Immature natural killer cell (primary cell): Measurements from ENCODE around the gene IRAK2. TPM values are rescaled to one million over a fixed set of nuclear protein-coding genes. Genes with fewer than 3 reads are reported as not detected.
A peak's percentile ranks its signal among the peaks of the same experiment; 100 is the strongest.
"Not testable (repeated sequence)": the region's sequence is repeated elsewhere in the genome, so short reads cannot be mapped to it uniquely, and the experiment has no call there.

Experiments
- DNase-seq, 3 donors: peaks; one replicate each; pipeline ENCODE4 v3.0.0; 2022; ENCODE audit warnings: mixed read lengths in 1 of 3
- H3K27ac Mint-ChIP-seq, 6 donors: one replicate each; pipeline ENCODE4 v1.8.0; 2020; ENCODE audit warnings: mixed read lengths in 6 of 6, mild to moderate bottlenecking in 5 of 6, inconsistent platforms in 4 of 6, moderate library complexity in 3 of 6
- H3K27me3 Mint-ChIP-seq, 3 donors: one replicate each; pipeline ENCODE4 v1.8.0; 2020 to 2021; ENCODE audit warnings: low read depth in 3 of 3, mild to moderate bottlenecking in 3 of 3, mixed read lengths in 3 of 3, moderate library complexity in 3 of 3, inconsistent platforms in 1 of 3
- H3K36me3 Mint-ChIP-seq, 3 donors: one replicate each; pipeline ENCODE4 v1.8.0; 2020; ENCODE audit warnings: mixed read lengths in 3 of 3, inconsistent platforms in 2 of 3, mild to moderate bottlenecking in 2 of 3
- H3K4me1 Mint-ChIP-seq, 2 donors: one replicate each; pipeline ENCODE4 v1.8.0; 2020; ENCODE audit warnings: inconsistent platforms in 2 of 2, mild to moderate bottlenecking in 2 of 2, mixed read lengths in 2 of 2, moderate library complexity in 1 of 2
- H3K4me3 Mint-ChIP-seq, 5 donors: one replicate each; pipeline ENCODE4 v1.8.0; 2020; ENCODE audit warnings: mild to moderate bottlenecking in 5 of 5, mixed read lengths in 5 of 5, inconsistent platforms in 3 of 5, moderate library complexity in 3 of 5
- H3K9me3 Mint-ChIP-seq, 6 donors: one replicate each; pipeline ENCODE4 v1.8.0; 2020; ENCODE audit warnings: mild to moderate bottlenecking in 6 of 6, mixed read lengths in 6 of 6, inconsistent platforms in 4 of 6, moderate library complexity in 3 of 6
- polyA plus RNA-seq, 3 donors: library from polyadenylated mRNA; unstranded; fragments of 300-500 nt; fragmentation: Illumina TruSeq; gene quantifications; one replicate each; pipeline ENCODE4 v1.2.3, GENCODE V29; 2021

Gene IRAK2
- polyA plus RNA-seq, 3 donors from 2014 or later = 14.5 to 37.5 (median 37.1) TPM

- Mint-ChIP-seq H3K4me1 (peaks cover 64 to 88% of the 10 kb centered on the region in 2 donors), H3K36me3 (peaks cover 16 to 57% (median 33%) of the 10 kb centered on the region in 3 donors)
Measured at GRCh38 chr3:10265833-10266232, 101.1 kb downstream of the IRAK2 start.

GRCh38 chr3:10266936-10267335 lies 102.2 kb downstream of the IRAK2 start:
- not testable (repeated sequence) for H3K9me3 Mint-ChIP-seq, H3K4me3 Mint-ChIP-seq, H3K27me3 Mint-ChIP-seq, DNase-seq
- peak overlapping the region in 4 of 6 donors; percentile 15 to 68 (median 50) for H3K27ac Mint-ChIP-seq
- H3K36me3 Mint-ChIP-seq = peaks cover 10 to 52% (median 25%) of the 10 kb centered on the region in 3 donors
- H3K4me1 Mint-ChIP-seq = peaks cover 61 to 87% of the 10 kb centered on the region in 2 donors

More at GRCh38 chr3:10265833-10266232, 101.1 kb downstream of the IRAK2 start:
- Mint-ChIP-seq H3K9me3 (no peaks in the 10 kb centered on the region), H3K27ac (peak overlapping the region; percentile 5 to 74 (median 36)), H3K4me3 (peak overlapping the region in 3 of 5 donors; percentile 2 to 43 (median 17)), H3K27me3 (peaks cover 0 to 6% (median 4%) of the 10 kb centered on the region in 3 donors)
- no peak for DNase-seq

DNA sequence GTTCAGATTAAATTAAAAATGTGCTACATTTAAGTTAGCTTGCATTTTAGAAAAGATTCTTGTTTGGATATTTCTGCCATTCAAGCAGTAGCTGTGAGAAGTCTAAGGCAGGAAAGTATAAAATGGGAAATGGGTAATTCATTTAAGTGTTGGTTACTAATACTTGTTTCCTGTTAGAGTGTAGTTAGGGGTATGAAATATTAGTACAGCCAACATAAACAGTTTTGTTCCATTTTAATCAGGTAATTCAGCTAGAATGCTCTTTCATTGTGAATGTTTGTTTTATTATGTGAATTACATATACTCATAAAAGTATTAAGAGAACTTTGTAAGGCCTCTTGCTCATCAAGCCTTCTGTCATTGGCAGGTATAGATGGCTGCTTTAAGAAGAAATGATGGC lies 103.4 kb downstream of the IRAK2 start:
- H3K4me3 Mint-ChIP-seq = no peak overlapping the region
- H3K36me3 Mint-ChIP-seq = peaks cover 6 to 48% (median 20%) of the 10 kb centered on the region in 3 donors
- peaks cover 59 to 81% of the 10 kb centered on the region in 2 donors for H3K4me1 Mint-ChIP-seq
- H3K9me3 Mint-ChIP-seq = no peaks in the 10 kb centered on the region
- peaks cover 0 to 6% (median 4%) of the 10 kb centered on the region in 3 donors for H3K27me3 Mint-ChIP-seq
- H3K27ac Mint-ChIP-seq = peak overlapping the region in 1 of 6 donors; percentile 31
- DNase-seq = no peak

- peaks cover 0 to 6% (median 4%) of the 10 kb centered on the region in 3 donors for H3K27me3 Mint-ChIP-seq
- no peaks in the 10 kb centered on the region for H3K9me3 Mint-ChIP-seq
- no peak for DNase-seq
- no peak overlapping the region for H3K4me3 Mint-ChIP-seq
- H3K36me3 Mint-ChIP-seq = peaks cover 0 to 43% (median 12%) of the 10 kb centered on the region in 3 donors
- H3K4me1 Mint-ChIP-seq = peaks cover 58 to 81% of the 10 kb centered on the region in 2 donors
- peak overlapping the region in 4 of 6 donors; percentile 31 to 67 (median 50) for H3K27ac Mint-ChIP-seq
Measured at GRCh38 chr3:10268930-10269329, 104.2 kb downstream of the IRAK2 start.

- peaks cover 0 to 6% (median 4%) of the 10 kb centered on the region in 3 donors for H3K27me3 Mint-ChIP-seq
- H3K4me1 Mint-ChIP-seq = peaks cover 58 to 81% of the 10 kb centered on the region in 2 donors
- H3K9me3 Mint-ChIP-seq = no peaks in the 10 kb centered on the region
- no peak for DNase-seq
- peak overlapping the region in 2 of 6 donors; percentile 45 to 65 for H3K27ac Mint-ChIP-seq
- H3K4me3 Mint-ChIP-seq = no peak overlapping the region
- H3K36me3 Mint-ChIP-seq = peaks cover 0 to 40% (median 10%) of the 10 kb centered on the region in 3 donors
Measured at GRCh38 chr3:10269443-10269842, 104.7 kb downstream of the IRAK2 start.

GRCh38 chr3:10272476-10272875 lies 107.8 kb downstream of the IRAK2 start:
- Mint-ChIP-seq H3K4me1 (peaks cover 48 to 83% of the 10 kb centered on the region in 2 donors), H3K27ac (peak overlapping the region in 2 of 6 donors; percentile 43 to 58)
- H3K4me3 Mint-ChIP-seq = not testable (repeated sequence)

DNA sequence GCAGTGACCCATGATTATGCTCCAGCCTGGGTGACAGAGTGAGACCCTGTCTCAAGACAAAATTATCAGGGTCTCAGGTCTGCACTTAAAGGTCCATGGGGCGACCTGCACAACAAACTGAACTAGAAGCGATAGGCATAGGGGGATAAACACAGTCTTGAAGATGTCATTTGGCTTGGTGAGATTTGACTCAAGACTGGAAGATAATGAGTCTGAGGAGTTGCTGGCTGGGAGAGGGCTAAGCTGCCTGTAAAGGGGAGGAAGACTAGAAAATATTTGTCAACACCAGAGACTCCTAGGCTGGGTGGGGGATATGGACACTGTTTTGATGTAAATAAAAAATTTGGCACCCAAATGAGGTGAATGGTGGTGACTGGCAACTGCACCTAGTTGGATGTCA lies 108.3 kb downstream of the IRAK2 start:
- Mint-ChIP-seq H3K4me1 (peaks cover 50 to 83% of the 10 kb centered on the region in 2 donors), H3K27ac (peak overlapping the region; percentile 5 to 83 (median 54)), H3K9me3 (no peaks in the 10 kb centered on the region), H3K4me3 (peak overlapping the region; percentile 40 to 55 (median 48)), H3K27me3 (no peaks in the 10 kb centered on the region), H3K36me3 (peaks cover 0 to 40% (median 6%) of the 10 kb centered on the region in 3 donors)
- DNase-seq = no peak

More at GRCh38 chr3:10272476-10272875, 107.8 kb downstream of the IRAK2 start:
- H3K36me3 Mint-ChIP-seq = peaks cover 0 to 37% (median 3%) of the 10 kb centered on the region in 3 donors
- DNase-seq, H3K9me3 Mint-ChIP-seq, H3K27me3 Mint-ChIP-seq: not testable (repeated sequence)

DNA sequence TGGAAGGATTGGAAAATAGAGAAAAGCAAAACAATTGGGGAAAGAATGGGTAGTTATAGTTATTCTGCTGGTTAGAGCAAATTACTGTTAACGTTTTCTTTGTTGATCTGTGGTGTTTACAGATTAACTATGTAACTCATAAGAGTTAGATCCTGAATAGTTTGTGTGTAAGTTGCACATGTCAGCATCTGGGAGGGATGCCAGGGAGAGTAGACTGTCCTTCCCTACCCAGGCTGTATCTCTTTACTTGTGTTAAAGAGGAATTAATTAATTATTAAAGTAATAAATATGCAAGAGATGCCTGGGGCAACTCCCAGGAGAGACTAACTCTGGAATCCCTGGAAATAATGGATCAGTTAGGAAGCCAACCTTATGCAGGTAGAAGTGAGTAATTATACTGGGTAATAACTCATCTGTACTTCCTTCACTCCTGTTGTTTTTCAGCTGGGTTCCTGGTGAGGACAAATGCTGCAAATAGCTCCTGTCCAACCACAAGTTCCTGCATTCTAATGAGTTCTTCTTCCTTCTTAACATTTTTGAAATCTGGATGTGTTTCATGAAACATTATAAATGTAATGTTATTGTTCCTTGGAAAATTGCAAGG lies 109.1 kb downstream of the IRAK2 start:
- Mint-ChIP-seq H3K9me3 (no peaks in the 10 kb centered on the region), H3K27me3 (no peaks in the 10 kb centered on the region), H3K36me3 (peaks cover 0 to 38% (median 6%) of the 10 kb centered on the region in 3 donors), H3K4me1 (peaks cover 49 to 81% of the 10 kb centered on the region in 2 donors), H3K27ac (peak overlapping the region; percentile 25 to 83 (median 56)), H3K4me3 (peak overlapping the region; percentile 46 to 57 (median 55))
- DNase-seq = no peak

GRCh38 chr3:10274601-10275000 lies 109.9 kb downstream of the IRAK2 start:
- Mint-ChIP-seq H3K9me3 (no peaks in the 10 kb centered on the region), H3K36me3 (peaks cover 0 to 38% (median 6%) of the 10 kb centered on the region in 3 donors), H3K27me3 (no peaks in the 10 kb centered on the region), H3K4me3 (peak overlapping the region; percentile 27 to 57 (median 30)), H3K27ac (peak overlapping the region; percentile 24 to 81 (median 50)), H3K4me1 (peaks cover 44 to 75% of the 10 kb centered on the region in 2 donors)
- DNase-seq = no peak

DNA sequence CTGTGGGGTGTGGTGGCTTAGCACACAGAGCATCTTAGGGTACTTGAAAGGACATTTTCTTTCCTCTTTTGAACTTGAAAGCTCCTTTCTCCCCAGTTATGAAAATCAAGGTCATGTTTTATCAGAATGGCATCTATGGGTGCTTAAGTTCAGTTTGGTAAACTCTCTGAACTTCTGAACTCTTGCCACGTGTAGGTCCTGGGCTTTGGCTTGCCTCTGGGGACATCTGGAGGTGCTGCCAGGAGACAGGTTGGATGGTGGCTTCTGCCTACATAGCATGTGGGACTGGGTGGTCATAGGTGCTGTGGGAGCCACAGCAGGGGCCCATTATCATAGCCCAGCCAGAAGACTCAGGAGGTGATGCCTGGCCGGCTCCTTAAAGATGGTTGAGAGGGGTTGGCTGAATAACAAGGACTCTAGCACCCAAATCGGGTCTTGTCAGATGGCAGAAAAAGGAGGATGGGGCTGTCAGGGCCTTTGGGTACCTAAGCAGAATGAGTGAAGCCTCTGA lies 112.5 kb downstream of the IRAK2 start:
- H3K4me1 Mint-ChIP-seq = peaks cover 36 to 56% of the 10 kb centered on the region in 2 donors
- peak overlapping the region; percentile 17 to 79 (median 56) for H3K27ac Mint-ChIP-seq
- H3K9me3 Mint-ChIP-seq = no peaks in the 10 kb centered on the region
- H3K36me3 Mint-ChIP-seq = peaks cover 0 to 29% (median 8%) of the 10 kb centered on the region in 3 donors
- DNase-seq = no peak
- H3K27me3 Mint-ChIP-seq = no peaks in the 10 kb centered on the region
- H3K4me3 Mint-ChIP-seq = no peak overlapping the region

DNA sequence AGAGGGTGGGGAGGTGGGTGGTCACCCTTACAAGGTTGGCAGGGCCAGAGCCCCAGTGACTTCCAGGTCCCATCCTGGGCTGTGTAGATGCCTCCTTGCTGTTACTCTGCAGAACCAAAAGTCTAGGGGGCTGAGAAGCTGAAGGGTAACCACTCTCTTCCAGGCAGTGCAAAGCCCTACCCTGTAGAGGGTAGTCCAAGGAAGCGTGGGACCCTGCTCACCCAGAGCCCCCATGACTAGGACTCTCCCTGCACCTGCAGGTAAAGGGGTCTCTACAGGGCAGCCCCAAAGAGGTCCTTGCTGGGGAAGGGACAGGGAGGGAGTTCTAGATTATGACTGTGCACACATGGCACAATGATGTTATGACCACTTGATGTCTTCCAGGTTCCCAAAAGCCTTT lies 113.8 kb downstream of the IRAK2 start:
- H3K4me3 Mint-ChIP-seq = no peak overlapping the region
- peaks cover 28 to 48% of the 10 kb centered on the region in 2 donors for H3K4me1 Mint-ChIP-seq
- peaks cover 0 to 22% (median 12%) of the 10 kb centered on the region in 3 donors for H3K36me3 Mint-ChIP-seq
- peak overlapping the region in 2 of 6 donors; percentile 39 to 40 for H3K27ac Mint-ChIP-seq
- H3K27me3 Mint-ChIP-seq = no peaks in the 10 kb centered on the region
- H3K9me3 Mint-ChIP-seq = no peaks in the 10 kb centered on the region
- no peak for DNase-seq

GRCh38 chr3:10279384-10280176 lies 114.9 kb downstream of the IRAK2 start:
- no peaks in the 10 kb centered on the region for H3K27me3 Mint-ChIP-seq
- DNase-seq = no peak
- peak overlapping the region in 1 of 6 donors; percentile 21 for H3K27ac Mint-ChIP-seq
- no peak overlapping the region for H3K4me3 Mint-ChIP-seq
- H3K9me3 Mint-ChIP-seq = no peaks in the 10 kb centered on the region
- peaks cover 24 to 48% of the 10 kb centered on the region in 2 donors for H3K4me1 Mint-ChIP-seq
- peaks cover 0 to 26% (median 12%) of the 10 kb centered on the region in 3 donors for H3K36me3 Mint-ChIP-seq

GRCh38 chr3:10280177-10280529 lies 115.4 kb downstream of the IRAK2 start:
- H3K9me3 Mint-ChIP-seq = no peaks in the 10 kb centered on the region
- peaks cover 0 to 26% (median 12%) of the 10 kb centered on the region in 3 donors for H3K36me3 Mint-ChIP-seq
- no peaks in the 10 kb centered on the region for H3K27me3 Mint-ChIP-seq
- peak overlapping the region in 1 of 6 donors; percentile 45 for H3K27ac Mint-ChIP-seq
- DNase-seq = no peak
- H3K4me1 Mint-ChIP-seq = peaks cover 29 to 50% of the 10 kb centered on the region in 2 donors
- H3K4me3 Mint-ChIP-seq = no peak overlapping the region
